Mesodermal cell (in vitro differentiated cells): Measurements from ENCODE around the gene MEA1.
"Not testable (repeated sequence)": the region's sequence is repeated elsewhere in the genome, so short reads cannot be mapped to it uniquely, and the experiment has no call there.

Experiments
- H3K27ac ChIP-seq: 2 replicates; pipeline ENCODE4 v1.7.0; 2013; ENCODE audit warnings: mild to moderate bottlenecking, low read depth, low read length, moderate library complexity; ENCODE audit not compliant: severe bottlenecking
- H3K36me3 ChIP-seq: 2 replicates; pipeline ENCODE4 v1.7.1; 2013; ENCODE audit warnings: mild to moderate bottlenecking, low read length, moderate library complexity; ENCODE audit not compliant: control insufficient read depth, insufficient read depth
- H3K4me1 ChIP-seq: one replicate; pipeline ENCODE4 v1.7.1; 2013; ENCODE audit warnings: mild to moderate bottlenecking, low read length; ENCODE audit not compliant: insufficient read depth, control insufficient read depth, poor library complexity, severe bottlenecking
- H3K4me3 ChIP-seq: 2 replicates; pipeline ENCODE4 v1.7.0; 2013; ENCODE audit warnings: low read length, control low read depth, mild to moderate bottlenecking; ENCODE audit not compliant: insufficient read depth, poor library complexity, severe bottlenecking; ENCODE audit errors: extremely low read depth
- H3K9me3 ChIP-seq: 2 replicates; pipeline ENCODE4 v1.7.1; 2013; ENCODE audit warnings: mild to moderate bottlenecking, low read length, moderate library complexity; ENCODE audit not compliant: control insufficient read depth
- WGBS, 2 experiments: methylation state at CpG; one replicate each; pipeline ENCODE4 v1.1.5; 2013; ENCODE audit warnings: missing lambda C conversion rate in 2 of 2; ENCODE audit not compliant: insufficient coverage in 2 of 2; 5-methylcytosine and 5-hydroxymethylcytosine counted together

Gene MEA1

DNA sequence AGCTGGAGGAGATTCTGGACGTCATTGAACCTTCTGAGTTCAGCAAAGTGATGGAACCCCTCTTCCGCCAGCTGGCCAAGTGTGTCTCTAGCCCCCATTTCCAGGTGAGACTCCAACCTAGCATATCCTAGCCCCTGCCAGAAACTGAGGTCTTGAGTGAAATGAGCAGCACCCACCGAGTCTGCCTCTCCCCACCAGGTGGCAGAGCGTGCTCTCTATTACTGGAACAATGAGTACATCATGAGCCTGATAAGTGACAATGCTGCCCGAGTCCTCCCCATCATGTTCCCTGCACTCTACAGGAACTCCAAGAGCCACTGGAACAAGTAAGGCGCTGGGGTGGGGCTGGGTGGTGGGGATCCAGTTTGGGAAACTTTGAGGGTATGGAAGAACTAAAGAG, 4.6 kb downstream of the MEA1 start:
- H3K9me3 ChIP-seq: no peaks in the 10 kb centered on the region
- H3K4me3 ChIP-seq: no peak overlapping the region
- 40 to 94% methylated on average over 1 to 4 of the region's 6 CpGs for WGBS, 2 experiments
- no peak overlapping the region for H3K27ac ChIP-seq
- peaks cover 9% of the 10 kb centered on the region for H3K4me1 ChIP-seq
- H3K36me3 ChIP-seq: peaks cover 81% of the 10 kb centered on the region

- Histone ChIP-seq H3K27ac (no peak overlapping the region), H3K36me3 (peaks cover 73% of the 10 kb centered on the region)
Measured at GRCh38 chr6:43007126-43007525, 6.6 kb downstream of the MEA1 start.

GRCh38 chr6:43006251-43006650, 7.5 kb downstream of the MEA1 start:
- H3K9me3 ChIP-seq: no peaks in the 10 kb centered on the region
- H3K4me1 ChIP-seq: no peaks in the 10 kb centered on the region
- H3K27ac ChIP-seq: no peak overlapping the region
- peaks cover 64% of the 10 kb centered on the region for H3K36me3 ChIP-seq
- no peak overlapping the region for H3K4me3 ChIP-seq
- 95 to 98% methylated on average over 10 of the region's 11 CpGs for WGBS, 2 experiments

More at GRCh38 chr6:43007126-43007525, 6.6 kb downstream of the MEA1 start:
- Histone ChIP-seq H3K4me3 (no peak overlapping the region), H3K4me1 (peaks cover under 1% of the 10 kb centered on the region), H3K9me3 (no peaks in the 10 kb centered on the region)
- WGBS, 2 experiments: 94 to 96% methylated on average over 9 of the region's 9 CpGs

DNA sequence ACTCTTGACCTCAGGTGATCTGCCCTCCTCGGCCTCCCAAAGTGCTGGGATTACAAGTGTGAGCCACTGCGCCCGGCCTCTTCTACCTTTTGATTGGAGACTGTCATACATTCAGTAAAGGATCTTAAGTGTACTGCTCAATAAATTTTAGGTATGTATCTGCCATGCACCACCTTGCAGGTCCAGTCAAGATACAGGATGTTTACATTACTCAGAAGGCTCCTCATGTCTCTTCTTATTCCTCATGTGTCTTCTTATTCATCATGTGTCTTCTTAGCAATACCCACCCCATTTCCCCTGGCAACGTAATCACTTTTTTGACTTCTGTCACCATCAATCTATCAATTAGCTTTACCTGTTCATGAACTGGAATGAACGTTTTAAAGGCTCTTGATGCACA, 7.9 kb downstream of the MEA1 start:
- H3K27ac ChIP-seq: no peak overlapping the region
- 86 to 100% methylated on average over 3 to 5 of the region's 5 CpGs for WGBS, 2 experiments
- peaks cover 60% of the 10 kb centered on the region for H3K36me3 ChIP-seq
- no peak overlapping the region for H3K4me3 ChIP-seq
- H3K9me3 ChIP-seq: no peaks in the 10 kb centered on the region
- H3K4me1 ChIP-seq: no peaks in the 10 kb centered on the region

GRCh38 chr6:43001843-43002242, 11.9 kb downstream of the MEA1 start:
- Histone ChIP-seq H3K4me3 (no peak overlapping the region), H3K27ac (no peak overlapping the region), H3K9me3 (no peaks in the 10 kb centered on the region), H3K4me1 (no peaks in the 10 kb centered on the region), H3K36me3 (peaks cover 33% of the 10 kb centered on the region)
- WGBS, 2 experiments: 97 to 99% methylated on average over 5 to 8 of the region's 8 CpGs

DNA sequence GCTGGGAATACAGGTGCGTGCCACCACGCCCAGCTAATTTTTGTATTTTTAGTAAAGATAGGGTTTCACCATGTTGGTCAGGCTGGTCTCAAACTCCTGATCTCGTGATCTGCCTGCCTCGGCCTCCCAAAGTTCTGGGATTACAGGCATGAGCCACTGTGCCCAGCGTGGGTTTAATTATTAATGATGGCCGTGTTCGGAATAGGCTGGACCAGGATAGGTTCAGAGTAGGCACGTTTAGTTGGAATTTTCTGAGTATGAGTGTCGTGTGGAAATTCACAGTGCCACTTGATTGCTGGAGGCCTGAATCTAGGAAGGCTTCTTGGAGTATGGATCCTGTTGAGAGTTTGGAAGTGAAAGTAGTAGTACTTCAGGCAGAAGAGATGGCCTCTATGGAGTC, 15.5 kb downstream of the MEA1 start:
- H3K4me1 ChIP-seq, H3K9me3 ChIP-seq, H3K4me3 ChIP-seq, H3K27ac ChIP-seq: not testable (repeated sequence)
- peaks cover 11% of the 10 kb centered on the region for H3K36me3 ChIP-seq
- 92 to 95% methylated on average over 7 to 8 of the region's 9 CpGs for WGBS, 2 experiments

- no peaks in the 10 kb centered on the region for H3K4me1 ChIP-seq
- no peak overlapping the region for H3K27ac ChIP-seq
- no peaks in the 10 kb centered on the region for H3K9me3 ChIP-seq
- no peak overlapping the region for H3K4me3 ChIP-seq
- peaks cover 23% of the 10 kb centered on the region for H3K36me3 ChIP-seq
Measured at GRCh38 chr6:42996513-42996912, 17.2 kb downstream of the MEA1 start.

GRCh38 chr6:42993445-42993844, 20.3 kb downstream of the MEA1 start:
- Histone ChIP-seq H3K27ac (no peak overlapping the region), H3K4me3 (no peak overlapping the region), H3K36me3 (peaks cover 40% of the 10 kb centered on the region), H3K4me1 (no peaks in the 10 kb centered on the region), H3K9me3 (no peaks in the 10 kb centered on the region)
- 91 to 92% methylated on average over 1 to 2 of the region's 2 CpGs for WGBS, 2 experiments

DNA sequence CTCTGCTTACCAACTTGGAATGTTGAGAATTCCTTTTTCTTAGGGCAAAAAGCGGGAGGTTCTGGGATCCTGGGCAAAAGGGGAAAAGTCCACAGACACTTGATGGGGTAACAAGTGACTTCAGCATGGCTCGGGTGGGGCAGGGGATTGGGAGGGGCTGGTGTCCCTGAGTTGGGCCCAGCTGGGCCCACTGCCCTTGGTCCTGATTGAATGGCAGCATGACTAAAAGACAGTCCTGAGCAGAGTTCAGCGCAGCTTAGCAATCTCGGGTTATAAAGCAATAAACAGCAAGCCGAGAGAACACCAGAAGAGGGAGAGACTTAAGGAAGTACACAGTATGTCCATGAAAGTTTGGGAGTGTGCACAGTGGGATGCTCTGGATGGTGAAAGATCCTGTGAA, 23.8 kb downstream of the MEA1 start:
- Histone ChIP-seq H3K36me3 (peaks cover 62% of the 10 kb centered on the region), H3K4me3 (no peak overlapping the region), H3K9me3 (no peaks in the 10 kb centered on the region), H3K4me1 (peaks cover 3% of the 10 kb centered on the region), H3K27ac (no peak overlapping the region)
- WGBS, 2 experiments: 90 to 100% methylated on average over 4 to 5 of the region's 5 CpGs

DNA sequence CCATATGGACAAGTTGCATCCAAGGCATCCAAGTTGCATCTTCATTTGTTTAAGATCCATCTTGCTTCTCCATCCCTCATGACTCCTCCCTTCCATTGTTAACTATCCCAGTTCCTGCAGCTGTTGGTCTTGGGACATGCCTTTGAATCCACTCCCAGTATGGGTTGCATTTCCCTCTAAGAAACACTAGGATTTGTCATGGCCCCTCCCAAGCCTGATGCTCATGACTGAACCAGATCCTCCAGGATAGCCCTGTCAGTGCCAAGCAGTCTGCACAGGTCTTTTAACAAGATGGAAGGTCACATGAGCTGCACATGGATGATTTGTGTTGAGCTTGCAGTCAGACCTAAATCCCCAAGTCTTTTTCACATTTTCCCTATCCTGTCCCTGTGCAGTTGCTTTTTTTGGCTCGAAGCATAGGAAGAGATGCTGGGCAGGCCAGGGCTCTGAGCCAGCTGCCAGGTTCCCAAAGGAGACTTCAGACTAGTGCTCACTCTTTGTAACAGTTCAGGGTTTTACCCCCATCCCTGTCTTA, 25.2 kb downstream of the MEA1 start:
- 83 to 86% methylated on average over 1 of the region's 1 CpG for WGBS, 2 experiments
- no peak overlapping the region for H3K27ac ChIP-seq
- peaks cover 62% of the 10 kb centered on the region for H3K36me3 ChIP-seq
- no peak overlapping the region for H3K4me3 ChIP-seq
- peaks cover 3% of the 10 kb centered on the region for H3K4me1 ChIP-seq
- H3K9me3 ChIP-seq: no peaks in the 10 kb centered on the region

- Histone ChIP-seq H3K4me1 (peaks cover 3% of the 10 kb centered on the region), H3K36me3 (peaks cover 62% of the 10 kb centered on the region), H3K27ac (no peak overlapping the region), H3K9me3 (no peaks in the 10 kb centered on the region), H3K4me3 (no peak overlapping the region)
- WGBS, 2 experiments: 92 to 93% methylated on average over 2 to 4 of the region's 5 CpGs
Measured at GRCh38 chr6:42987533-42988451, 26.0 kb downstream of the MEA1 start.
